H9 (cell line): ENCODE data around the gene PLEKHG3. TPM values are rescaled to one million over a fixed set of nuclear protein-coding genes. Genes with fewer than 3 reads are reported as not detected.

Experiments used
- DNase-seq: peaks from one replicate; pipeline ENCODE4 v3.0.0-alpha.2; 2017
- H2AFZ ChIP-seq: one replicate; pipeline ENCODE4 v1.6.1; 2013; ENCODE audit warnings: mild to moderate bottlenecking, low read length, control low read depth, moderate library complexity
- H2AK5ac ChIP-seq: 2 replicates; pipeline ENCODE4 v1.6.1; 2013; ENCODE audit warnings: low read length, control low read depth, mixed read lengths; ENCODE audit not compliant: insufficient read length
- H2BK120ac ChIP-seq: one replicate; pipeline ENCODE4 v1.6.1; 2013; ENCODE audit warnings: low read depth, mild to moderate bottlenecking, low read length, control low read depth, inconsistent platforms; ENCODE audit not compliant: poor library complexity, severe bottlenecking
- H2BK12ac ChIP-seq: 2 replicates; pipeline ENCODE4 v1.6.1; 2013; ENCODE audit warnings: low read length, control low read depth, mixed read lengths, low read depth; ENCODE audit not compliant: insufficient read length
- H2BK15ac ChIP-seq: 2 replicates; pipeline ENCODE4 v1.6.1; 2013; ENCODE audit warnings: low read depth, low read length, control low read depth
- H2BK20ac ChIP-seq: one replicate; pipeline ENCODE4 v1.6.1; 2013; ENCODE audit warnings: low read depth, mild to moderate bottlenecking, low read length, control low read depth, inconsistent platforms; ENCODE audit not compliant: poor library complexity, severe bottlenecking
- H2BK5ac ChIP-seq: 2 replicates; pipeline ENCODE4 v1.6.1; 2013; ENCODE audit warnings: low read length, control low read depth, mixed read lengths; ENCODE audit not compliant: insufficient read length
- H3K14ac ChIP-seq: 2 replicates; pipeline ENCODE4 v1.6.1; 2013; ENCODE audit warnings: low read length, control low read depth; ENCODE audit not compliant: insufficient read depth
- H3K18ac ChIP-seq: 2 replicates; pipeline ENCODE4 v1.6.1; 2013; ENCODE audit warnings: low read depth, mild to moderate bottlenecking, mixed read lengths, low read length, control low read depth; ENCODE audit not compliant: insufficient read length
- H3K23ac ChIP-seq: 2 replicates; pipeline ENCODE4 v1.6.1; 2013; ENCODE audit warnings: low read length, control low read depth, mixed read lengths, low read depth; ENCODE audit not compliant: insufficient read length
- H3K23me2 ChIP-seq: 2 replicates; pipeline ENCODE4 v1.6.1; 2013; ENCODE audit warnings: low read depth, mild to moderate bottlenecking, mixed read lengths, low read length, control low read depth; ENCODE audit not compliant: insufficient read length, poor library complexity, severe bottlenecking
- H3K27ac ChIP-seq: 2 replicates; pipeline ENCODE4 v1.5.1; 2013; ENCODE audit warnings: low read length, control low read depth, mixed read lengths, low read depth; ENCODE audit not compliant: insufficient read length
- H3K27me3 ChIP-seq: 2 replicates; pipeline ENCODE4 v1.6.1; 2013; ENCODE audit warnings: low read length, control low read depth, inconsistent platforms; ENCODE audit not compliant: insufficient read depth
- H3K4ac ChIP-seq: 2 replicates; pipeline ENCODE4 v1.6.1; 2013; ENCODE audit warnings: low read depth, mild to moderate bottlenecking, control low read depth, inconsistent platforms, low read length, moderate library complexity
- H3K4me1 ChIP-seq: 2 replicates; pipeline ENCODE4 v1.6.1; 2013; ENCODE audit warnings: low read length, control low read depth, inconsistent platforms; ENCODE audit not compliant: insufficient read depth
- H3K4me2 ChIP-seq: 2 replicates; pipeline ENCODE4 v1.6.1; 2013; ENCODE audit warnings: low read length, control low read depth, mixed read lengths; ENCODE audit not compliant: insufficient read length, insufficient read depth
- H3K56ac ChIP-seq: 2 replicates; pipeline ENCODE4 v1.6.1; 2013; ENCODE audit warnings: low read depth, mild to moderate bottlenecking, mixed read lengths, low read length, control low read depth; ENCODE audit not compliant: insufficient read length
- H3K79me1 ChIP-seq: 2 replicates; pipeline ENCODE4 v1.6.1; 2013; ENCODE audit warnings: low read depth, mild to moderate bottlenecking, moderate library complexity, low read length, control low read depth, inconsistent platforms; ENCODE audit not compliant: insufficient read depth, poor library complexity, severe bottlenecking
- H3K79me2 ChIP-seq: 2 replicates; pipeline ENCODE4 v1.6.1; 2013; ENCODE audit warnings: low read length, control low read depth, inconsistent platforms; ENCODE audit not compliant: insufficient read depth
- H3K9ac ChIP-seq: 2 replicates; pipeline ENCODE4 v1.6.1; 2013; ENCODE audit warnings: low read length, control low read depth, mixed read lengths; ENCODE audit not compliant: insufficient read length; ENCODE audit errors: extremely low read depth
- H3K9me3 ChIP-seq: one replicate; pipeline ENCODE4 v1.6.1; 2013; ENCODE audit warnings: low read depth, low read length, inconsistent platforms; ENCODE audit not compliant: control insufficient read depth
- H3T11ph ChIP-seq: one replicate; pipeline ENCODE4 v1.6.1; 2013; ENCODE audit warnings: mild to moderate bottlenecking, low read length, control low read depth, inconsistent platforms
- H4K20me1 ChIP-seq: one replicate; pipeline ENCODE4 v1.6.1; 2013; ENCODE audit not compliant: control insufficient read depth, insufficient read length, insufficient read depth
- H4K5ac ChIP-seq: 2 replicates; pipeline ENCODE4 v1.6.1; 2013; ENCODE audit warnings: low read depth, mild to moderate bottlenecking, mixed read lengths, low read length, control low read depth; ENCODE audit not compliant: insufficient read length
- H4K8ac ChIP-seq: replicated peaks from 2 replicates; pipeline ENCODE4 v1.6.1; 2013; ENCODE audit warnings: low read length, control low read depth, mixed read lengths, low read depth; ENCODE audit not compliant: insufficient read length
- H4K91ac ChIP-seq: 2 replicates; pipeline ENCODE4 v1.6.1; 2013; ENCODE audit warnings: low read depth, mild to moderate bottlenecking, moderate library complexity, mixed read lengths, low read length, control low read depth; ENCODE audit not compliant: insufficient read length
- H3K27ac Mint-ChIP-seq, 3 experiments: 2 replicates in 2 of 3; 3 replicates in 1 of 3; pipeline ENCODE4 v1.8.0; 2020 to 2021; ENCODE audit warnings: mixed read lengths in 3 of 3, mild to moderate bottlenecking in 1 of 3, moderate library complexity in 1 of 3
- H3K27me3 Mint-ChIP-seq: 2 replicates; pipeline ENCODE4 v1.8.0; 2021; ENCODE audit warnings: low read depth, mild to moderate bottlenecking, moderate library complexity, mixed read lengths
- H3K36me3 Mint-ChIP-seq, 3 experiments: 2 replicates in 2 of 3; 3 replicates in 1 of 3; pipeline ENCODE4 v1.8.0; 2020 to 2021; ENCODE audit warnings: low read depth in 3 of 3, mixed read lengths in 3 of 3; ENCODE audit not compliant: insufficient read depth in 1 of 3
- H3K4me1 Mint-ChIP-seq, 2 experiments: 2 replicates each; pipeline ENCODE4 v1.8.0; 2020; ENCODE audit warnings: mixed read lengths in 2 of 2
- H3K4me3 Mint-ChIP-seq, 2 experiments: 2 replicates in 1 of 2; 3 replicates in 1 of 2; pipeline ENCODE4 v1.8.0; 2020 to 2021; ENCODE audit warnings: mild to moderate bottlenecking in 2 of 2, mixed read lengths in 2 of 2, moderate library complexity in 1 of 2
- H3K9me3 Mint-ChIP-seq, 2 experiments: 2 replicates in 1 of 2; 3 replicates in 1 of 2; pipeline ENCODE4 v1.8.0; 2020; ENCODE audit warnings: mild to moderate bottlenecking in 2 of 2, mixed read lengths in 2 of 2, moderate library complexity in 1 of 2
- CTCF ChIP-seq: fragments of 200-600 bp; sonication (generic); conservative IDR thresholded peaks from 3 replicates; pipeline ENCODE4 v1.8.0; 2021; ENCODE audit warnings: antibody characterized with exemption, mild to moderate bottlenecking
- WGBS: extraction: QIAGEN DNeasy Blood & Tissue Kit; methylation state at CpG from one replicate; pipeline ENCODE4 v1.1.7; 2013; ENCODE audit warnings: missing lambda C conversion rate, low lambda C conversion rate, mixed read lengths; ENCODE audit not compliant: insufficient read length; ENCODE audit errors: extremely low coverage; 5-methylcytosine and 5-hydroxymethylcytosine counted together
- total RNA-seq: library from RNA; stranded (reverse); gene quantifications from 2 replicates; pipeline ENCODE4 v1.2.1, GENCODE V29; 2021

The PLEKHG3 gene
- total RNA-seq, 1 experiment from 2014 or later: 48.5 TPM

GRCh38 chr14:64756712-64757111 lies 52.5 kb downstream of the PLEKHG3 start:
- Mint-ChIP-seq H3K9me3 (peaks cover 2 to 3% of the 10 kb centered on the region in 2 experiments; a peak in 3 of 5 replicates), H3K4me1 (peaks cover 26 to 30% of the 10 kb centered on the region in 2 experiments), H3K27ac (no peak overlapping the region), H3K27me3 (peaks cover 20% of the 10 kb centered on the region; the same call in 1 of the 2 replicates), H3K4me3 (no peak overlapping the region), H3K36me3 (no peaks in the 10 kb centered on the region; a peak in 2 of 7 replicates)
- Histone ChIP-seq H3K79me1 (no peaks in the 10 kb centered on the region), H2BK12ac (no peak overlapping the region), H3K79me2 (no peaks in the 10 kb centered on the region), H4K8ac (no peak overlapping the region), H3K23me2 (no peaks in the 10 kb centered on the region), H3K9me3 (no peaks in the 10 kb centered on the region), H2BK15ac (no peak overlapping the region), H3K27me3 (no peaks in the 10 kb centered on the region), H2AK5ac (no peak overlapping the region), H3K4me1 (peaks cover 5% of the 10 kb centered on the region; the same call in 1 of the 2 replicates), H3K9ac (no peak overlapping the region), H3K18ac (no peak overlapping the region), H3K23ac (no peak overlapping the region), H3K4me2 (no peak overlapping the region), H3T11ph (no peak overlapping the region), H2AFZ (no peak overlapping the region), H4K91ac (no peak overlapping the region), H3K4ac (no peak overlapping the region), H2BK20ac (no peak overlapping the region), H4K20me1 (no peaks in the 10 kb centered on the region), H2BK120ac (no peak overlapping the region), H3K14ac (no peak overlapping the region), H4K5ac (no peak overlapping the region), H2BK5ac (no peak overlapping the region), H3K27ac (no peak overlapping the region), H3K56ac (no peak overlapping the region)
- WGBS: no CpG with 5 or more reads among the region's 5 CpGs
- no peak for DNase-seq
- no peak for TF ChIP-seq CTCF
